GM10248 (cell line): ENCODE data around the gene ZMYND11.

Source experiments
- CTCF ChIA-PET: fragments of 300-600 bp; sonication (Branson Sonifier 250); formaldehyde crosslinking; extraction: SDS; loops from one replicate; lab custom pipeline; 2021; ENCODE audit warnings: antibody characterized with exemption; lab: Yijun Ruan, JAX
- POLR2A ChIA-PET: fragments of 350-650 bp; sonication (Branson Sonifier 250); formaldehyde crosslinking; extraction: SDS; loops from one replicate; lab custom pipeline; 2020; ENCODE audit warnings: antibody characterized with exemption; lab: Yijun Ruan, JAX
- DNase-seq: peaks from one replicate; pipeline ENCODE4 v3.0.0; 2012; ENCODE audit errors: extremely low spot score
- CTCF ChIP-seq: IDR thresholded peaks from 2 replicates; pipeline ENCODE4 v1.5.1; 2012; ENCODE audit warnings: mild to moderate bottlenecking, low read depth; ENCODE audit errors: extremely low read depth, missing control alignments, control extremely low read depth

Gene ZMYND11

GRCh38 chr10:277963-278362 lies 142.7 kb downstream of the ZMYND11 start:
- no peak for DNase-seq

GRCh38 chr10:278707-279106 lies 143.5 kb downstream of the ZMYND11 start:
- ChIA-PET CTCF (no interaction called here), POLR2A (no interaction called here)
- no peak for TF ChIP-seq CTCF
- no peak for DNase-seq

More at GRCh38 chr10:277963-278362, 142.7 kb downstream of the ZMYND11 start:
- POLR2A ChIA-PET = no interaction called here
- no peak for TF ChIP-seq CTCF
- CTCF ChIA-PET = no interaction called here

GRCh38 chr10:279232-279631 lies 144.0 kb downstream of the ZMYND11 start:
- no peak for TF ChIP-seq CTCF
- DNase-seq = no peak
- ChIA-PET POLR2A (no interaction called here), CTCF (no interaction called here)

- ChIA-PET CTCF (no interaction called here), POLR2A (no interaction called here)
- DNase-seq = no peak
Observed at GRCh38 chr10:279655-280054, 144.4 kb downstream of the ZMYND11 start.

GRCh38 chr10:282294-283139 lies 147.3 kb downstream of the ZMYND11 start:
- ChIA-PET POLR2A (no interaction called here), CTCF (interaction anchor here (1.2 to 1.7 kb wide), 3 partner anchors 12 to 21 kb away, joined by 3 to 4 read pairs (median 3); no protein-coding TSS in a partner anchor)
- DNase-seq = no peak
- TF ChIP-seq CTCF = no peak

More at GRCh38 chr10:279655-280054, 144.4 kb downstream of the ZMYND11 start:
- TF ChIP-seq CTCF = peak; percentile 4

- CTCF ChIA-PET = interaction anchor here (1.2 to 1.7 kb wide), 4 partner anchors 12 to 31 kb away, joined by 3 to 4 read pairs (median 3); no protein-coding TSS in a partner anchor
- POLR2A ChIA-PET = no interaction called here
- no peak for TF ChIP-seq CTCF
- DNase-seq = no peak
Observed at GRCh38 chr10:283140-283479, 147.9 kb downstream of the ZMYND11 start.
